Keratinocyte (primary cell): ENCODE results near the gene NR1H4. TPM values are rescaled to one million over a fixed set of nuclear protein-coding genes. Genes with fewer than 3 reads are reported as not detected.

ENCODE experiments used
- DNase-seq: peaks from one replicate; pipeline ENCODE4 v3.0.0-alpha.2; 2011; ENCODE audit warnings: low read depth, missing footprints, low spot score
- FAIRE-seq: peaks from 2 replicates; lab custom pipeline; 2011; peaks lifted over from hg19 to GRCh38; lab: Jason Lieb, UNC
- H2AFZ ChIP-seq: 2 replicates; pipeline ENCODE4 v1.6.0; 2012; ENCODE audit warnings: low read length, control low read depth, inconsistent platforms; ENCODE audit not compliant: control insufficient read depth
- H3K27ac ChIP-seq: 2 replicates; pipeline ENCODE4 v1.5.1; 2011; ENCODE audit warnings: low read length; ENCODE audit not compliant: control insufficient read depth, insufficient read depth
- H3K27me3 ChIP-seq: 3 replicates; pipeline ENCODE4 v1.6.0; 2011; ENCODE audit warnings: low read length; ENCODE audit not compliant: control insufficient read depth, insufficient read depth; ENCODE audit errors: extremely low read depth
- H3K36me3 ChIP-seq, 2 experiments: 2 replicates in 1 of 2; 3 replicates in 1 of 2; pipeline ENCODE4 v1.5.1; 2011; ENCODE audit warnings: low read length in 2 of 2, mild to moderate bottlenecking in 1 of 2; ENCODE audit not compliant: control insufficient read depth in 2 of 2, insufficient read depth in 2 of 2; ENCODE audit errors: extremely low read depth in 1 of 2
- H3K4me1 ChIP-seq: 3 replicates; pipeline ENCODE4 v1.5.1; 2011; ENCODE audit warnings: low read length; ENCODE audit not compliant: control insufficient read depth, insufficient read depth; ENCODE audit errors: extremely low read depth
- H3K4me2 ChIP-seq: 3 replicates; pipeline ENCODE4 v1.6.0; 2011; ENCODE audit warnings: low read depth, low read length; ENCODE audit not compliant: control insufficient read depth, insufficient read depth; ENCODE audit errors: extremely low read depth
- H3K4me3 ChIP-seq, 3 experiments: fragments of 200-600 bp in 1 of 3; sonication (generic) in 1 of 3; 2 replicates in 2 of 3; 3 replicates in 1 of 3; pipeline ENCODE4 v1.5.1; 2011 to 2016; ENCODE audit warnings: low read length in 3 of 3, mild to moderate bottlenecking in 3 of 3, control low read depth in 2 of 3, inconsistent platforms in 1 of 3, low read depth in 1 of 3, mixed read lengths in 1 of 3, mixed run types in 1 of 3, moderate library complexity in 1 of 3; ENCODE audit not compliant: control insufficient read depth in 2 of 3, insufficient read depth in 2 of 3; ENCODE audit errors: extremely low read depth in 1 of 3
- H3K79me2 ChIP-seq: 2 replicates; pipeline ENCODE4 v1.6.0; 2012; ENCODE audit warnings: low read length; ENCODE audit not compliant: control insufficient read depth, insufficient read depth
- H3K9ac ChIP-seq: 3 replicates; pipeline ENCODE4 v1.6.0; 2011; ENCODE audit warnings: low read length; ENCODE audit not compliant: control insufficient read depth, insufficient read depth; ENCODE audit errors: extremely low read depth
- H3K9me1 ChIP-seq: 3 replicates; pipeline ENCODE4 v1.6.0; 2011; ENCODE audit warnings: low read length; ENCODE audit not compliant: control insufficient read depth, insufficient read depth; ENCODE audit errors: extremely low read depth
- H3K9me3 ChIP-seq: 2 replicates; pipeline ENCODE4 v1.5.1; 2012; ENCODE audit warnings: low read depth, low read length; ENCODE audit not compliant: control insufficient read depth
- H4K20me1 ChIP-seq: 3 replicates; pipeline ENCODE4 v1.6.0; 2011; ENCODE audit warnings: low read length; ENCODE audit not compliant: control insufficient read depth, insufficient read depth; ENCODE audit errors: extremely low read depth
- EZH2 ChIP-seq: IDR thresholded peaks from one replicate; pipeline ENCODE4 v1.6.1; 2012; ENCODE audit warnings: inconsistent platforms, mild to moderate bottlenecking, low read length, moderate library complexity
- dilution Hi-C: fragments of 300-500 bp; cut with MboI; formaldehyde crosslinking; loops from one replicate; pipeline ENCODE4 v1.7.0; 2020; ENCODE audit warnings: low sequenced_read_pairs; ENCODE audit not compliant: extremely low pct_ligation_motif_present
- polyA plus RNA-seq, 5 experiments: library from polyadenylated mRNA; depleted of rRNA in 3 of 5; stranded (reverse) in 3 of 5; stranded (forward) in 1 of 5; unstranded in 1 of 5; fragments of >200 nt; gene quantifications; 1 replicate in 1 of 5; 2 replicates in 3 of 5; 3 replicates in 1 of 5; pipeline versions ENCODE4 v1.2.1 to v1.2.3, GENCODE V29; 2011 to 2012; ENCODE audit warnings: missing spikeins in 2 of 5, low read depth in 1 of 5, low replicate concordance in 1 of 5
- small RNA-seq, 3 experiments: library from RNA; depleted of rRNA; stranded (forward); fragments of <200 nt; gene quantifications; one replicate each; pipeline ENCODE3, GENCODE V24; 2012; ENCODE audit warnings: low read depth in 3 of 3, low replicate concordance in 1 of 3; ENCODE audit not compliant: insufficient read length in 3 of 3
- TF ChIP-seq, protein P1 (sequence below), 3 experiments: IDR thresholded peaks in 1 of 3; conservative IDR thresholded peaks in 1 of 3; optimal IDR thresholded peaks in 1 of 3; 2 replicates in 2 of 3; 3 replicates in 1 of 3; pipeline versions ENCODE3 to v1.5.1; 2011; ENCODE audit warnings: low read length in 3 of 3, mild to moderate bottlenecking in 3 of 3, moderate library complexity in 2 of 3, control low read depth in 1 of 3, inconsistent platforms in 1 of 3; ENCODE audit not compliant: insufficient read depth in 2 of 3; ENCODE audit errors: extremely low read depth in 1 of 3

The NR1H4 gene
- polyA plus RNA-seq, 1 donor (not counting 4 experiments of a cell fraction or from before 2014, with no cell fraction given) = not detected

DNA sequence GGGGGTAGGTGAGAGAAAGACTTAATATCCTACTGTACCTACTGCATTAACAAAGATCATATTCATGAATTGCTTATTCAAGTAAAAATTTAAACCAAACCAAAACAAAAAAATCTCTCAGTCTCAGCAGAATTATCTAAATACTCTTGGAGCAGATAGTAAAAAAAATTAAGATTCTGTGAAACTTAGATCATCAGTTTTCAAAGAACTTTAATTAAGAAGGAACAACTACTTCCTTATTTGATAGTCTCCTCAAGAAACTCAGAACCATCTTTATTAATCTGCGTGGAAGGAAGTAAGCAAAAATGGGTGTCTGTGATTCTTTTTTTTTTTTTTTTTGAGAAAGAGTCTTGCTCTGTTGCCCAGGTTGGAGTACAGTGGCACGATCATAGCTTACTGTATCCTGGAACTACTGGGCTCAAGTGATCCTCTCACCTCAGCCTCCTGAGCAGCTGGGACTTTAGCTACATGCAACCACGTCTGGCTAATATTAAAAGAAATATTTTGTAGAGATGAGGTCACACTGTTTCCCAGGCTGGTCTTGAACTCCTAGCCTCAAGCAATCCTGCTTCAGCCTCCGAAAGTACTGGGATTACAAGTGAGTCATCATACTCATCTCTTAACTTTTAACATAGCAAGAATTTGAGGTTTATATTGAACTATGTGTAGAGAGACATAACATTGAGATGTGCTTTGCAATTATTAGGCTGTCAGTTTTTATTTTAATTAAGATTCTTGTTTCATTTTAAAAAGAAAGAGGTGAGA, 137.2 kb downstream of the NR1H4 start:
- no peaks in the 10 kb centered on the region for H3K9me1 ChIP-seq
- no peak for FAIRE-seq
- no peak overlapping the region for H2AFZ ChIP-seq

DNA sequence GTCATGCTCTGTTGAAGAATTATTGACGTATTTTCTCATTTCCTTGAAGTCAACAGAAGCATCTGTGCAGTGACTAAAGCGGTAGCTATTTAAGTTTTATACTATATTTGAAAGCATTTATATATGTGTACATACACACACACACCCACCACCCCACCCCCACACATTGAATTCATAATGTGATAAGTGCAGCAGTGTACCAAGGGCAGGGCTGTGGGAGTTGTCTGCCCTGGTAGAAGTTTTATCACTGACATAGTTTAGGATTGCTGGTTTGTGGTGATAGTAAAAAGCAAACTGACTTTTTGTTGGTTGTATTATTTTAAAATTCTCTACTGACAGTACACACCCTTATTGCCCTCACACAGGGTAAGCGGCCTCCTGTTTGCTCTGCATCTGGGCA, 138.9 kb downstream of the NR1H4 start:
- no peak overlapping the region for H2AFZ ChIP-seq
- no peak overlapping the region for H3K4me2 ChIP-seq
- H4K20me1 ChIP-seq = no peaks in the 10 kb centered on the region
- no peak overlapping the region for H3K27ac ChIP-seq
- H3K27me3 ChIP-seq = no peaks in the 10 kb centered on the region
- no peaks in the 10 kb centered on the region for H3K36me3 ChIP-seq
- FAIRE-seq = no peak
- no peaks in the 10 kb centered on the region for H3K9me3 ChIP-seq
- TF ChIP-seq, protein P1, sequence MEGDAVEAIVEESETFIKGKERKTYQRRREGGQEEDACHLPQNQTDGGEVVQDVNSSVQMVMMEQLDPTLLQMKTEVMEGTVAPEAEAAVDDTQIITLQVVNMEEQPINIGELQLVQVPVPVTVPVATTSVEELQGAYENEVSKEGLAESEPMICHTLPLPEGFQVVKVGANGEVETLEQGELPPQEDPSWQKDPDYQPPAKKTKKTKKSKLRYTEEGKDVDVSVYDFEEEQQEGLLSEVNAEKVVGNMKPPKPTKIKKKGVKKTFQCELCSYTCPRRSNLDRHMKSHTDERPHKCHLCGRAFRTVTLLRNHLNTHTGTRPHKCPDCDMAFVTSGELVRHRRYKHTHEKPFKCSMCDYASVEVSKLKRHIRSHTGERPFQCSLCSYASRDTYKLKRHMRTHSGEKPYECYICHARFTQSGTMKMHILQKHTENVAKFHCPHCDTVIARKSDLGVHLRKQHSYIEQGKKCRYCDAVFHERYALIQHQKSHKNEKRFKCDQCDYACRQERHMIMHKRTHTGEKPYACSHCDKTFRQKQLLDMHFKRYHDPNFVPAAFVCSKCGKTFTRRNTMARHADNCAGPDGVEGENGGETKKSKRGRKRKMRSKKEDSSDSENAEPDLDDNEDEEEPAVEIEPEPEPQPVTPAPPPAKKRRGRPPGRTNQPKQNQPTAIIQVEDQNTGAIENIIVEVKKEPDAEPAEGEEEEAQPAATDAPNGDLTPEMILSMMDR (optimal IDR thresholded peaks at IDR 0.05 in 1 of 3, IDR thresholded peaks at IDR 0.05 in 1 of 3, conservative IDR thresholded peaks at IDR 0.05 in 1 of 3; ENCODE audit: extremely low read depth in 1 of 3, insufficient read depth in 2 of 3, low read length in 3 of 3) = no peak
- no peak for TF ChIP-seq EZH2
- no peak overlapping the region for H3K4me3 ChIP-seq
- no peak overlapping the region for H3K9ac ChIP-seq
- DNase-seq = no peak
- no peaks in the 10 kb centered on the region for H3K79me2 ChIP-seq
- dilution Hi-C loops = no loop called here
- H3K9me1 ChIP-seq = no peaks in the 10 kb centered on the region
- H3K4me1 ChIP-seq = no peaks in the 10 kb centered on the region

More for the DNA sequence above, 137.2 kb downstream of the NR1H4 start:
- Histone ChIP-seq H3K79me2 (no peaks in the 10 kb centered on the region), H3K9me3 (no peaks in the 10 kb centered on the region), H3K4me3 (no peak overlapping the region), H3K4me1 (no peaks in the 10 kb centered on the region), H4K20me1 (no peaks in the 10 kb centered on the region), H3K36me3 (no peaks in the 10 kb centered on the region), H3K4me2 (no peak overlapping the region), H3K27me3 (no peaks in the 10 kb centered on the region), H3K27ac (no peak overlapping the region), H3K9ac (no peak overlapping the region)
- DNase-seq = peak; percentile 9
- TF ChIP-seq, protein P1 (optimal IDR thresholded peaks at IDR 0.05 in 1 of 3, IDR thresholded peaks at IDR 0.05 in 1 of 3, conservative IDR thresholded peaks at IDR 0.05 in 1 of 3; ENCODE audit: extremely low read depth in 1 of 3, insufficient read depth in 2 of 3, low read length in 3 of 3) = no peak
- no peak for TF ChIP-seq EZH2
- dilution Hi-C loops = no loop called here

Small RNAs within 50 kb of the gene (small RNA-seq; reads per million reads assigned to genes)
- 0 reads per million in 3 experiments for gene AC010200.2

Other genes starting within 250 kb of the NR1H4 start
- 1.1 to 2.4 TPM (median 1.5 TPM) in 3 replicates for gene DEPDC4, start 206.8 kb upstream of the NR1H4 start, polyA plus RNA-seq
- gene SCYL2, start 206.7 kb upstream of the NR1H4 start, polyA plus RNA-seq = 22.6 to 31.5 TPM (median 23.7 TPM) in 3 replicates
- gene SLC17A8, start 116.8 kb upstream of the NR1H4 start, polyA plus RNA-seq = not detected in 3 replicates
- 0.75 to 3.6 TPM (median 2.9 TPM) in 3 replicates for gene GAS2L3, start 99.8 kb downstream of the NR1H4 start, polyA plus RNA-seq